HG03060 (cell line): ENCODE measurements around the gene SH3GL3.

Experiments
- ATAC-seq: cut with Tn5 transposase; IDR thresholded peaks from one replicate; pipeline ENCODE4 v1.9.1; 2021; ENCODE audit warnings: low read depth, moderate number of reproducible peaks; ENCODE audit not compliant: unreplicated experiment

The SH3GL3 gene

GRCh38 chr15:83446904-83447709 is at the start of gene SH3GL3:
Gene SH3GL3 (plus strand): TSS chr15:83447341. CDS start chr15:83447534, 193 bp downstream.
- ATAC-seq, result no peak

DNA sequence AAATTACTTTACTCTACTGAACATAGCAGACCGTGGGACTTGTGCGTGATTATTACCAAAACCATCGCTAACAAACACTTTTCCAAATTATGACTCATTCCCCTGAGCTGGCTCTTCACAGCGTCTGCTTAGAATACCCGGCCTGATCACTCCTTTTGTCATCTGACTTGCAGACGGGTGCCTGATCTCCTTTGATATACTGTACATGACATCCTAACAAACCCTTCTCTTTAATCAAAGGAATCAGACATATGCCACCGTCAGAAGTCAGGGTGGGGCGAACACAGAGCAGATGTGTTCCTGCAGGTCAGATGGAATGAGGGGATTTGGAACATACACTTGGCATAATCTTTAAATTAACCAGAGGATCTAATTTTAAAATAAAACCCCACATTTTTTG is 48.5 kb upstream of the SH3GL3 start:
- ATAC-seq, result no peak

GRCh38 chr15:83404121-83404520 is 43.0 kb upstream of the SH3GL3 start:
- no peak for ATAC-seq

- no peak for ATAC-seq
Measured at GRCh38 chr15:83410532-83410931, 36.6 kb upstream of the SH3GL3 start.

GRCh38 chr15:83413054-83413719 is 34.0 kb upstream of the SH3GL3 start:
- no peak for ATAC-seq

DNA sequence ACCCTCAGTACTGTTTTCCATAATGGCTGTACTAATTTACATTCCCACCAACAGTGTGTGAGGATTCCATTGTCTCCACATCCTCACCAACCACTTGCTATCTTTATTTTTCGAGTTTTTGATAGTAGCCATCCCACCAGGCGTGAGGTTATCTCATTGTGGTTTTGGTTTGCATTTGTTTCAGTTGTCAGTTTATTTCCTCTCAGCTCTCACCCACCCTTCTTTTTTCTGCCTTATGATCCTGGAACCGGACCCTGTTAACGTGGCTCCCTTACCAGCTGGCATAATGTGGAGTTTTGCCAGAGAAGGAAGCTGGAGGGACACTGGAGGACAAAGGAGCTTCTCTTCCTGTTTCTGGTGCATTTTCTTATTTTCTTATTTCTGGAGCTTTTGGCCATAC is 25.1 kb upstream of the SH3GL3 start:
- no peak for ATAC-seq

DNA sequence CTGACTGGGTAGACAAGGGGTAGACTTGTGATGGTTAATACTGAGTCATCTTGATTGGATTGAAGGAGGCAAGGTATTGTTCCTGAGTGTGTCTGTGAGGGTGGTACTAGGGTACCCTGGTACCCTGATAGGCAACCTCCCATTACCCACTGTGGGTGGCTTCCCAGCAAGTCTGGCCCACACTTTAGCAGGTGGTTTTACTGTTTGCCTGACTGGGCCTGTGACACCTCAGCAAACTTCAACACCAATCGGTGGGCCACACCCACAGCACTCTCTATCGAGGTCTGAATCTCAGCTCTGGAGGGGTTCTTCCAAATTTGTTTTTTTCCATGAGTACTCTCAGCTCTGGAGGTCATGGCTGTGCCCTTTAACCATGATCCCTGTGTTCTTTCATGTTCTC is 24.6 kb upstream of the SH3GL3 start:
- no peak for ATAC-seq

- no peak for ATAC-seq
Measured at GRCh38 chr15:83424101-83424500, 23.0 kb upstream of the SH3GL3 start.

DNA sequence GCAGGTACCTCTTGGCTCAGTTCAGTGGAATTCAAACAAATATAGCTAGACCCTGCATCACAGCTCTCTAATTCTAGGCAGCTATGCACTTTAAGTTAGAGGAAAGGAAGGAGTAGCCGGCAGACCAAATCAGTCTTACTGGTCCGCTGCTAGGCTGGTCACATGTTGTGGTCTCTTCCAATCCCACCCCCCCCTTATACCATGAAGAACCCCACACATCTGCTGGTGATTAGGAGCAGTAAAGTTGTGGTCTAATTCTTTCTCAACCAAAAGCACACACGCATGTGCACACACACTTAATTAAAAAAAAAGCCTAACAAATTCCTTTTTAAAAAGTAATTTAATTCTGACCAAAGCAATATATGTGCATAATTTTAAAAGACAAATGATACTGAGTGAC is 16.7 kb upstream of the SH3GL3 start:
- no peak for ATAC-seq

DNA sequence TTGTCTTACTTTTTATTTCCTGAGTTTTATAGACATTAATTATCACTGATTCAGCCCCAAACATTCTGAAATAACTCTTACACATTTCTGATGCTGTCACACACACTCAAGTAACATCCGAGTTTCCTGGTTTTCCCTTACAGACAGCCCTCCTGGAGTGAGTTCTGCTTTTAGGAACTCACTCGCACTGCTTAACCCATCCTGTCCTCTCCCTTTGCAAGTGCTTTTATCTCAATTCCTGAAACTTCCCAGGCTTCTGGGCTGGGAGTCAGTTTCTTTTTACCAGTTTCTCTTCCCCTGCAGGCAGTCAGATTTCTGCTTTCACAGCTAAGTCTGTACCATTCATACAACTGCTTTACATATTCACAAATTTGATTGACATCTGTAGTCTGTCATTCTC is 15.6 kb upstream of the SH3GL3 start:
- ATAC-seq, result no peak

DNA sequence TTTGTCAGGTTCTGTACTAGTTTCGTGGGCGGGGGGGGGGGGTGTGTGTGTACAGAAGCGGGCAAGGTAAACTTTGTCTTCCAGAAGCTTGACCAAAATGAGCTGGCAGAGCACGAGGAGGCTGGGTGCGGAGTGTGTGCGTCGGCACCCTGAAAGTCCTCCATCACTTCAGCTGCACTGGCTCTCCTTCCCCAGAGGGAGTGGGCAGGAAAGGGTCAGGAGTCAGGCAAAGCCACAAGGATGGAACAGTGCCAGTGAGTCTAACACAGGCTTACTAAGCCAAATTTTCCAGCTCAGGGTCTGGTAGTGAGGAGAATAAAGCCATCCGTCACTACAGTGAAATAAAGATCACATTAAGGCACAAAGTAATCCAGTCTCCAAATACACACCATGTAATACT is 11.9 kb upstream of the SH3GL3 start:
- ATAC-seq, result no peak

GRCh38 chr15:83435782-83436181 is 11.4 kb upstream of the SH3GL3 start:
- no peak for ATAC-seq

DNA sequence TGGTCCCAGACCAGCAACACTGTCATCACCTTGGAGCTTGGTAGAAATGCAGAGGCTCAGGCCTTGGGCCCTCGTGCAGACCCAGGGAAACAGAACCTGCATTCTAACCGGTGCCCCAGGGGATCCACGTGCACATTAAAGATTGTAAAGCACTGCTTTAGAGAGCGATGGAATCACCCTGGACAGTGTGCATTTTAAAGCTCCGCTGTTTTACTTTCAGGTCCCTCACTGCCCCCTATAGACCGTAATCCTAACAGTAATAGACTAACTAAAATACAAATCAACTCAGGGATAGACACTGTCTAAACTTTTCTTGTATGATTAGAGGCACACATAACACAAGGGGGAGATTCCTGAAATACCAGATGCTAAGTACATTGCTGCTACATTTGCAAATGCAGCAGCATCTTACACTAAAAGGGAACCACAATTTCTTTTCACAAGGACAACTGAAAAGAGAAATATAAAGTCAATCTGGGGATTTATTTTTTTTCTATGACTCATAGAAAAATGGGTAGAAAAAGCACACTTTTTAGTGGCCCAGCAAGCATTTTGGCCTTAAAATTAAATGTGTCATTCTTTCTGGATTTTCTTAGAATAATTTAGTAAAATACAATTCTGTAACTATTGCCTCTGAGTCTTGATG is 10.5 kb upstream of the SH3GL3 start:
- no peak for ATAC-seq

DNA sequence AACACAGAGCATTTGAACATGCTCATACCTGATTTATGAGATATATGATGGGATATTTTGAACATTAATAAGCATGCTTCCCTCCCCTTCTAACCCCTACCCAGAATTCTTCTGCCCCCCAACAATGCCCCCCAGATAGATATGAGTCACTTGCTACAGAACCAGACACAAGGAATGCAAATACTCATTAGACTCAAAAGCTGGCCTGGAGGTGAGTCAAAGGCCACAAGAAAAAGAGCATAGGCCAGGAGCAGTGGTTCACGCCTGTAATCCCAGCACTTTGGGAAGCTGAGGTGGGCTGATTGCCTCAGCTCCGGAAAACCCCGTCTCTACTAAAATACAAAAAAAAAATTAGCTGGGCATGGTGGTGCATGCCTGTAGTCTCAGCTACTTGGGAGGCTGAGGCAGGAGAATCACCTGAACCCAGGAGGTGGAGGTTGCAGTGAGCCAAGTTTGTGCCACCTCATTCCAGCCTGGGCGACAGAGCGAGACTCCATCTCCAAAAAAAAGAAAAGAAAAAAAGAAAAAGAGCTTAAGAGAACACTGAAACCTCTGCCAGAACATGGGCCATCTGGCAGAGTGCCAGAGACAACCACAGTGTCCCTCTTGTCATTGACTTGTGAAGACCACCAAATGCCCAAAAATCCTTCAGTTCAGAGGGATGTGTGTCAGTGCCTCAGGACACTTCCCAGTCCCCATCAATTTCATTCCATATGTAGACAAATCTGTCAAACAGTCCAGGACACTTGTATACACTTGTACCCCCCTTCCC is 3.9 kb upstream of the SH3GL3 start:
- ATAC-seq, result no peak

GRCh38 chr15:83444936-83445335 is 2.2 kb upstream of the SH3GL3 start:
- no peak for ATAC-seq

- ATAC-seq, result no peak
Measured at GRCh38 chr15:83445643-83446042, 1.5 kb upstream of the SH3GL3 start.

DNA sequence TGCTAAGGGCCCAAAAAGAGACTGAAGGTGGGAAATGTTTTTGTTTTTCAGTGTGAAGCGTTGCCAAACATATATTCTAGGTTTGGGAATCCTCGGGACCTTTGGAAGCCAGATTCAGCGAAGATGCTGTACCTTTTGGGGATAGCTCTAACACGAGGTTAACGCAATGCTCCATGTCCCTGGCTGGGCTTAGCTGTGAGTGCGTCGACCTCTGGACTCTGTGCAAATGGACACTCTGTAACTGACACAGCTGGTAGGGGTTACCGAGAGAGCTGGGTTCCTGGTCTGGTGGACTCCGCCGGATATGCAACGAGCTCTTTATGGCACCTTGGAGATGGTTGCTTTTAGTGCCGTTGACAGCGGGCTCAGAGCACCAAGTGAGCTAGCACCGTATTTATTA is 724 bp upstream of the SH3GL3 start:
- no peak for ATAC-seq

GRCh38 chr15:83449250-83449671 is 2.1 kb downstream of the SH3GL3 start:
- no peak for ATAC-seq

GRCh38 chr15:83449937-83450506 is 2.9 kb downstream of the SH3GL3 start:
- no peak for ATAC-seq

- ATAC-seq, result no peak
Measured at GRCh38 chr15:83457149-83457548, 10.0 kb downstream of the SH3GL3 start.

DNA sequence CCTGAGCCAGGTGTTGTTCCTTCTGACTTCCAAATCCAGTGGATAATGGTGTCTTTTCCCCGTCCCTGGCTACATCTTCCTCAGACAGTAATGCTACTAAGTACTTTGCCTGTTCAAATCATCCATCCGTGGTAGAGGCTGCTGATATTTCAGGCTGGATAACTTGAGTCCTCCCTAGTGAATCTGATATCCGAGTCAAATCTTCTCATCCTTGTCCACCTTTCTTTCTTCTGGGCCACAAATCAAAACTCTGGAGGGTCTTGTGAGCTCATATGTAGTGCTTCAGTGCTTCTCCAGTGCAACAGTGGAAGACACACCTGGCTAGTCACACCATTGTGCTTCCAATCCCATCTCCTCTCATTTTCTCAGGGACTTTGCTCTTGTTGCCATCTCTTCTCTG is 11.2 kb downstream of the SH3GL3 start:
- no peak for ATAC-seq
